HG02981 (cell line): ENCODE measurements around the gene AP5B1.

Experiments used
- ATAC-seq: cut with Tn5 transposase; IDR thresholded peaks from one replicate; pipeline ENCODE4 v1.9.1; 2021; ENCODE audit warnings: mild to moderate bottlenecking, moderate library complexity; ENCODE audit not compliant: unreplicated experiment

AP5B1 gene, protein sequence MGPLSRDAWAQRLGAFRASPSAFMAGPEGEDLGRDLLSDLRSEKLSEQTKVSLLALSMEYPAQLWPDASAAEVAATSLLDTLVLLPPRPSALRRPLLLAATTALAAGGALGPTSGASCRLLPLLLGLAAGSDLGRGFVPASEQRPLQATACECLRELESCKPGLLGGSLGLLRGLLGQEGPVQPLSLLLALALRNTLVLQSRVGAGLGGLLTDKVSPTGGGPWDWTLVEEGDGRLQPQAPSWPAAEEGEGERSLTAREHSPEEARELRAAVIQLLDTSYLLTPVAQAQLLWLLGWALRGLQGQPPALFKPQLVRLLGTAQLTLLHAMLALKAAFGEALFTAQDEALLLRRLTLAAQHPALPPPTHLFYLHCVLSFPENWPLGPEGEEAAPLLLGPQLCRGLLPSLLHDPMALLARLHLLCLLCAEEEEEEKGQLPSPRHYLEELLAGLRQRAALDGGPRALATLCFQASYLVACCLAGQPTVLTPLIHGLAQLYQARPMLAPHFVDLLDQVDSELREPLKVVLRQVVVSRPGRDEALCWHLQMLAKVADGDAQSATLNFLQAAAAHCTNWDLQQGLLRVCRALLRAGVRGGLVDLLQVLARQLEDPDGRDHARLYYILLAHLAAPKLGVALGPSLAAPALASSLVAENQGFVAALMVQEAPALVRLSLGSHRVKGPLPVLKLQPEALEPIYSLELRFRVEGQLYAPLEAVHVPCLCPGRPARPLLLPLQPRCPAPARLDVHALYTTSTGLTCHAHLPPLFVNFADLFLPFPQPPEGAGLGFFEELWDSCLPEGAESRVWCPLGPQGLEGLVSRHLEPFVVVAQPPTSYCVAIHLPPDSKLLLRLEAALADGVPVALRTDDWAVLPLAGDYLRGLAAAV

DNA sequence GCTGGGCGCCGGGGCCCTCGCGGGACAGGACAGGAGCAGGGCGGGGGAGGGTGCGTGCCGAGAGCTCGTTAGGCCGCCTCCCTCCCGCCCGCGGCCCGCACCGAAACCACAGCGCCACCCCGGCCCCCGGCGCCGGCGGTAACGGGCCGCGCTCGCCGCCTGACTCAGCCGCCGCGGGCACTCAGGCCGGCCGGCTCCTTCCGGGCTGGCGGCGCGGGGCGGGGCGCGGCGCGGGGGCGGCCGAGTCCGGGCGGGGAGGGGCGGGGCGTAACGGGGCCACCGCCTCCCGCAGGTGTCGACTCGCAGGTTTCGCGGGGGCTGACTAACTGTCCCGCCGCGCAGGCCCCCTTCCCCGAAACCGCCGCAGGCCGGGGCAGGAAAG lies at the start of gene AP5B1:
AP5B1 (minus strand) TSS at position 207 of the 382 bp plus-strand sequence. CDS start 385 bp downstream, outside the sequence.
- peak; percentile 50 for ATAC-seq

DNA sequence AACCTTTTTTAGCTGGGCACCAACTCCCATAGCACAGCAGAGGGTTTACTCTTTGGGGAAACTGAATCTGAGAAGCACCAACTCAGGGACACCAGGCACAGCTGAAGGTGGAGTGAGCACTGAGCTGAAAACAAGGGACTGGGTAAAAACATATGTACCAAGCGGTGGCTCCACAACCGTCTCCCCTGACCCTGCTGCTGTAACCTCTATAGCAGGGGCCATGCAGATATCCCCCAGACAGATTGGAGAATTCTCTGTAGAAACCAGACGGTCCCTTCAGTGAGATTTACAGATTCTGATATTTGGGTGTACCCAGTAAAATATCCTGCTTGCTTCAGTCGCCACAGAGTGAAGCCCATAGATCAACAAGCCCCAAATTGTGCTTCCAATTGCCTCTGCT lies 48.7 kb upstream of the AP5B1 start:
- no peak for ATAC-seq

DNA sequence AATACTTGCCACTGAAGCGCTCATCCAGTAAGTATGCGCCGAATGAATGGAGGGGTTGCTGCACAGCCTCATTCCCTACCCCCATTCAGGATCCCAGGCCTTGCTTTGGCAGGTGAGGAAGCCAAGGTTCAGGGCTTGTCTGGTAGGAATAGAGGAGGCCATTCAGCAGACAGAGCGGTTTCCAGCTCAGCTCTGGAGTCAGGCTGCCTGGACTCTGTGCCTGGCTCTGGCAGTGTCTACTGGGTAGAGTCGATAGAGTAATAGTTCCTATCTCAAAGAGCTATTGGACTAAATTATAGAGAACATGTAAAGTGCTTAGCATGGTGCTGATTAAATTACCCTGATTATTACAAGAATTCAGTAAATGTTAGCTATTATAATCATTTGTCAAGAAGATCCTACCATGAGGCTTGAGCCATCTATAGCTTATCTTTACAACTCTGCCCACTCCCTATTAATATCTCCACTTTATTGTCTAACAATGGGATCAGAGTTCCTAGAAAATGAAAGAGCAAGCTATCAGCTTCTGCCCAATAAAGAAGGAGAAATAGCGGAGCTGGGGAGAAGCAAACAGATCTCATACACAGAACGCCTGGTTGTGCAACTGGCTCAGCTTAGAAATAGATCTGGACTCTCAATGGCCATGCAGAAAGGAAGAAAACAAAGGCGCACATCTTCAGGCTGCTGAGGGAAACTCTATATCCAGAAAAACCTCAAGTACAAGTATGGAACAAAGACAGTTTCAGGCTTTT lies 46.4 kb upstream of the AP5B1 start:
- ATAC-seq: no peak

DNA sequence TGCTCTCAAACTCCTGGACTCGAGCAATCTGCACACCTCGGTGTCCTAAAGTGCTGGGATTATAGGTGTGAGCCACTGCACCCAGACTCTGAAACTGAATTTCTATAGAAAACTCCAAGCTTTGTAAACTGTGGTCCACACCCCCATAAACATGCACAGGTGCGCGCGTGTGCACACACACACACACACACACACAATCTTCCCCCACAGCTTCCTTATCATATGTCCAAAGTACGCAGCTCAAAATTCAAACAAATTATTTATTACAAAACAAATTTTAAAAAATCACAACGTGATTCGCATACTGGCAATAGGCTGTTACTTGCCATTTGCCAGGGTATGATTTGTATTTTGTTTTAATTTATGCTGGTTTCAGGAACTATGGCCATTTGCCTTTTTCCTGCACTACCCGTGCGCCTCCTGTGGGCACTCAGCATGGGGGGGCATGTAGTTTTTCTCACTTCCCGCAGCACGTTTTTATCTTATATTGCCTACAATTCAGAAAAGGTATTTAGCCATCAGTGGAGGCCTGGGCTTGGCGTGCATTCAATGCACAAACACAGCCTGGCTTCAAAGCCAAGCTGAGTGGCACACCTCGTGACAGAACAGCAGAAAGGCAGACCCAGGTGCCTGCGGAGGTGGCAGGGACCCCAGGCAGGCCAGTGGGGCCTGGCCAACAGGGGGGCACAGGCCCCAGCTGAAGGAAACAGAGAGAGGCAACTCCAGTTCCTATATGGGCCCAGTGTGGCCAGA lies 42.2 kb upstream of the AP5B1 start:
- no peak for ATAC-seq

DNA sequence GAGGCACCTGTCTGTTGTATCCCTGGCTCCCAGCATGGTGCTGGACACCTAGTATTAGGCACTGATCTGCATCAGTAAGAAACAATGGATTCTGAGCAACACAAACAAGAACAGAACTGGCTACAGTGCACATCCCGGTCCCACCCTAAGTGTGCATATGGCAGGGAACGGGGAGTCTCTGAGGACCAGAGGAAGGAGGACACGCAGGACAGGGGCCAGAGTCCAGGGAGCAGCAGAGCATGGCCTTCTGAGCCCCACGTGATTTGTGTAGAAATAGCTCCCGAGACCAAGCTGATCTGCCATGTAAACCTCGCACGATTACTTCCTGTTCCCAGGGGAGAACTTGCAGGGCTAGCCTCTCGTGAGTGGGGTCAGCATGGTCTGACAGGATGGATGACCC lies 40.3 kb upstream of the AP5B1 start:
- ATAC-seq: no peak

DNA sequence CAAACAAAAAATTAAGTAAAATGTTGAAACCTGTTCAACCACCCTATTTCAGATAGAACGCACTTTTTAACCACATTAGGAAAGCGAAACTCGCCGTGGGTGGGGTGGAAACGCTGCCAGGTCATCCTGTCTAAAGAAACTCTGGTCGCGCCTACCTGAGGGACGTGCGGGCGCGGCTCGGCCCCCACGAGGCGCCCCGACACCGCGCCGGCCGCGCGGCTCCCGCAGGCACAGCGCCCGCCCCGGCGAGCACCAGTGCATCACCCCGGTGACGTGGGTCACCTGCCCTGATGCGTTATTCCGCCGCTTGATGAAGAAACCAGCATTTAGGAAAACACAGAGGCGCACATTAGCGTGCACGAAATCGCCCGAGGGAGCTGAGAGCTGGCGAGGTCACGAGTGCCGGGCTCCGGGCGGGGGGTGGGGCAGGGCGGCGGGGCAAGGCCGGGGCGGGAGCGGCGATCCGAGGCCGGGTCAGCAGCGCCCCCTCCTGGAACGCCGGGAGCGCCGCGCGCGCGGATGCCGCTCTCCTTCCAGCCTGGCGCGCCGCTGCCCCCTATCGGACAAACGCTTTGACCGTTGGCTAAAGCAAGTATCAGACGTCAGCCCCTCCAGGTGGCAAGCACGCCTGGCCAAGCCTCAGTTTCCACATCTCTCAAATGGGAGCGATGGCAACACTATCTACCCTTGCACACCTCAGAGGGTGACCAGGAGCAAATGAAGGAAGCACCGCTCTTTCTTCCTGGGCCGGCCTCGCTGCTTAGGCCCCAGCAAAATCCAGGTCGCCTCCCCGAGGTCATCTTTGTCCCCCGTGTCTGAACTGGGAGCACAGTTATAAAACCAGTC lies 37.3 kb upstream of the AP5B1 start:
- ATAC-seq: peak; percentile 69

DNA sequence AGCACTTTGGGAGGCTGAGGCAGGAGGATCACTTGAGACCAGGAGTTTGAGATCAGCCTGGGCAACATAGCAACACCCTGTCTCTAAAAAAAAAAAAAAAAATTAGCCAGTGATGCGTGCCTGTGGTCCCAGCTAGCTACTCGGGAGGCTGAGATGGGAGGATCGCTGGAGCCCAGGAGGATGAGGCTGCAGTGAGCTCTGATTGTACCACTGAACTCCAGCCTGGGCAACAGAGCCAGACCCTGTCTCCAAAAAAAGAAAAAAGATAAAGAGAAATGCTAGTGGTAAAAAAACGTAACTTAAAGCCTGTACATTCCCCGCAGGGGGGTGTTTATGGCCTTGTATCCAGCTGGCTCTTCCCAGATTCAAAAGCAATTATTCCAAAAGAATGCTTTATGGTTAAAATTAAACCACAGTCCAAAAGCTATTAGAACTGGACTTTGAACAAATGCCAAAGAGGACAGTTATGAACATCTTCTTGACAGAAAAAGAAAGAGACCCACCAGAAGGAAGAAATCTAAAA lies 36.6 kb upstream of the AP5B1 start:
- no peak for ATAC-seq

DNA sequence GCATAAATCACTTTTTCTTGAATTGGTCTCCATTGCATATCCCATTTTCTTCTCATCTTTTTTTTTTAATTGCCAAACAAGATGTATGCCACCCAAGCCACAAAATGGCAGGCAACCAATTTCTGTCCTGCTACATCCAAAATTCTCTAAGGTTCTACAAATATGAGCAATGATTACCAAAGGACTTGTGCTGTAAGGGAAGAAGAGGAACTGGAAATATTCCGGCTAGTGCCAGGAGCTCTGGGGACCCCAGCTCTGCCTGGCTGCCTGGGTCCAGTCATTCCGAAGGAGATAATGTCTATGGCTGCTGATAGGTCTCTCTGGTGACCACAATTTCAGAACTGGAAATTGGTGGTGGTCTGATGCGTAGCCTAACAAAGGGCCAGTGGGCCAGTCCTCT lies 35.9 kb upstream of the AP5B1 start:
- ATAC-seq: no peak

DNA sequence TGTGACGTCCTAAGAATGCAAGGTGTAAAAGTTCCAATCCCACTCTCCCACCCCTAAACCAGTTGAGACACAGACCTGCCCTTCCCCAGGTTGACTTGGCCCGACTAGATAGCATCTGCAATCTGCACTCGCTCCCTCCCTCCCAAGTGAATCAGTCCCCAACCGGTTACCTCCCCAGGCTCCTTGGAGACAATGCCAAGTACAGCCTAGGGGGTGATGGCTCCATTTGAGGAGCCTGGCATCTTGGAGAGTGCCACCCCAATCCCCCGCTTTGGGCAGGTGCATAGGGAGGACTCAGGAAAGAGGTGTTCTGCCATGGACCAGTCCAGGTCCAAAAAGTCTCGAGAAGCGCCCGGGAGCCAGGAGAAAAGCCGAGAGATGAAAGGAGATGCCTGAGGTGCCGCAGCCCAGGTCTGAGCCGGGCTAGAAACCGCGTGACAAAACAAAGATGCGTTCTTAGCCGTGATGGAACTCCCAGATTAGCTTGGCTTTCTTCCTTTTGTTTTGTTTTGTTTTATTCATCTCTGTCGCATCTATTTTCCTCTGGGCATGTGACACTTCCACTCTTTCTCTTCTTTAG lies 34.3 kb upstream of the AP5B1 start:
- ATAC-seq: no peak

DNA sequence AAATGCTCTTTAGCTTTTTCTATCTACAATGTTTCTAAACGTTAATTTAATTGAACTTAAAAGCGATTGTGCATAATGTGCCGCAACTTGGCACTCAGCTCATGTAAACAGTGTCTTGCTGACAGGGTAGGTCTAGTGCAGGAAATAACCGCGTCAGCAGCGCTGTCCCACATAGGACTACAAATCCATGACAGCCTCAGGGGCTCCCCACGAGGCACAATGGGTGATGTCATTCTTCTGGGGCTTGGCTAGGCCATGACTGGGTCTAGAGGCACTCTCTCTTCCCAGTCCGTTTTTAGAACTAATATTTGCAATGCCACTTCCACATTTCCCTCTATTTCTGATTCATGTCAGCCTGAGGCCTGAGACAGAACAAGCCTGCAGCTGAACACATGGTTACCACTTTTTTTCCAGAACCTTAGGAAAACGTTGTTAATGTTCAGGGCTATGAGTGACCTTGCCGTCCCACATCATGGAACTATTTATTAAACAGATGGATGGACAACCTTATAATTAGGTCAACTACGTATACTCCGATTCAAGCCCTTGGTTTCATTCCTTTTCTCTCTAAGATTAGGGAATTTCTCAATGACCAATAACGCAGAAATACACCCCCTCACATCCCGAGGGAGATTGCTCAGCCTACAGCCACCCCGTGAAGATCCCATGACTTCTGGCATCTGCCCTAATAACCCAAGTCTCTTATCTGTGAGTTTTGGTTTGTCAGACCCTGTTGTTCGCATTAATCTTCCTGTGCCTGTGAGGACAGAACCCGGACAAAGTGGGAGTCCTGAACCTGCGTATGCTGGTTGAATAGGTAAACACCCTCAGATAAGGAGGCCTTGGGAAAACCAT lies 33.6 kb upstream of the AP5B1 start:
- ATAC-seq: no peak

DNA sequence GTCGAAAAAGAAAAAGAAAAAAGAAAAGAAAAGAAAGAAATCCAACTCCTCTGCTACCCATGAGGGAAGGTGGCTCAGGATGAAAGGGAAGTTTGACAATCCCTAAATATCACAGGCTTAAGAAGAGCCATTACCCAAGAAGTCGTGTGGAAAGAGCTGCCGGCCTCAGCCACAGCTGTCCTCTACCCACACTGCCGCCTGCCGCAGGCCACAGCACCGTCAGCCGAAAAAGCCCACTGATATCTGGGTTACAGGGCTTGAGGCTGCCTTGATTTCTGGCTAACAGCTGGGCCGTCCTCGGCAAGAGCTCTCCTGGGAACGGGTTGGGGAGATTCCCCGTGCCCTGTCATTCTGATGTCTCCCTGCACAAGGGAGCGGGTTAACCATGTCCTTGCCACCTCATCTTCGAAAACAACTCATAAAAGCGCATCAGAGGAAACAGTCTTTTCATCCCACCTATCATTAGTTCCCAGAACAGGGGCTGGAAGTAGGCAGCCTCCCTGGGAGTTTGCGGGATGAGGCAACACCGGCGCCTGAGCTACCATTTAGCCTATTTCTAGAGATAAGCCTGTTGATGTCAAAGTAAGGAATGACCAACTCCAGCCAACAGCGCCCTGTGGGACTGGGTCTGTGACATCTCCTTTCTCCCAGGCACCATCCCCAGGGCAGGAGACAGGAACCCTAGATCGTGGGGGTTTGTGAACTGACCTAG lies 31.1 kb upstream of the AP5B1 start:
- ATAC-seq: no peak

DNA sequence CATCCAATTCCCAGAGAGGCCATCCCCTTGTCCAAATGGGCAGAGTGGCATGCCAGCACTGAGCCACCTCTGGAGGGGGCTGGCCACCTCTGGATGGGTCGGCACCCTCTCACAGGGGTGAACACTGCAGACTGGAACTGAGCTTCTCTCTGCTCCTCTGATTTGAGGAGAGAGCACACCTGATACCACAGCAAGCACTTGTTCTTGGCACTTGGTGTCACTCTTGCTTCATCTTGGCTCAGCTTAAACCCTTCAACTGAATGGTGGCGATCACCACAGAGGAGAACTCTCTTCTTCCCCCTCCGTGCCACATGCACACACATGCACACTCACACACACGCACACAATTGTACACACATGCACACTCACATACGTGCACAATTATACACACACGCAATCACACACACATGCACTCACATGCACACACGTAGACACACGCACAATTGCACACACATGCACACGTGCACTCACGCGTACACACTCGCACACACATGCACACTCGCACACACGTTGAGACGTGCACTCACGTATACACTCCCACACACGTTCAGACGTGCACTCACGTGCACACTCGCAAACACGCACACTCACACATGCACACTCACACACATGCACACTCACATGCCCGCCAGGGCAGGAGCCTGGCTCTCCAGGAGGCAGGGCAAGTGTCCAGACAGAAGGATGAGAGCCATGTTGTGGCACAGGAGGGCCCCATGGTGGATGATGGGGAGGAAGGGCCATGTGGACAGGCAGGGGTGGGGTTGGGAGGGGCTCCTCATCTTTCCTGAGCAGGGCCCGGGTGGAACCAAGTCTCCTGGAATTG lies 29.5 kb upstream of the AP5B1 start:
- no peak for ATAC-seq

DNA sequence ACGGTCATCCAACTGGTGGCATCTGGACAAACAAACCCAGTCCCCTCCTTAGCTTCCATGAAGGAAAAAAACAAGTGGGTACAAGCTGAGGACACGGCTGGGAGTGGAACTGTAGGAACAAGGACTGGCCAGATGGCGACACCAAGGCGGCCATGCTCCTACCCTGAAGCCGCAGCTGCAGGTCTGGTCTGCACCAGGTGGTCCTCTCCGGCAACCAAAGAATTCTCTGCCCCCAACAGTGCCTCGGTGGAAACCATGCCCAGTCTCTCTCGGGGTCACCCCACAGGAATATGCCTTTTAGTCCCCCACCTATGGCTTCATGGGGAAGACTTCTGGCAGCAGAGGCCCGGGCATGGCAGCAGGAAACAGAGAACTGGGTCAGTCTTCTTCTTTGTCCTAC lies 28.7 kb upstream of the AP5B1 start:
- no peak for ATAC-seq

DNA sequence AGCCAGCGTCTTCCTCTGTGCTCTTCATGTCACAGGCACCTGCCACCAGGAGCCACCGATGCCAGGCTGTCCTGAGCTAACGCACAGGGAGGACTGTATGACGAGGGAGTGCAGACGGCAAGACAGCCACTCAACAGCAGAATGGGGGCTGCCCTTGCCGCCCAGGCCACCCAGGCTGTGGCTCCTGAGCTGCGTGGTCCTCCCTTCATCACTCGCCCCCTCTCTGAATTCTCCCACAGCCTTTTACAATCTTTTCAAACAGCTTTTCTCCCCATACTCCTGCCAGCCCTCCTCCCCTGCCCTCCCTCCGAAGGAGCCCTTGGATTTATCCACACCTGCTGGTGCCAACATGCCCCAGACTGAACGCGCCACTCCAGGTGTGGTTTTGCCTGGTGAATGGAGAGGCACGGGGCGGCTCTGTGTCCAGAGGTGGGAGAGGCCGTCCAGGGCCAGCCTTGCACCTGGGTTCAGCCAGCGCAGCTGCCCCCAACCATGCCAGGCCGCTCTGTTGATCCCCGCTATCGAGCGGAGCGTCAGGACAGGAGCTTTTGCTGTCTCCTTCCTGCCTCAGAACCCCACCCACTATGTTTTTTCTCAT lies 28.1 kb upstream of the AP5B1 start:
- no peak for ATAC-seq

DNA sequence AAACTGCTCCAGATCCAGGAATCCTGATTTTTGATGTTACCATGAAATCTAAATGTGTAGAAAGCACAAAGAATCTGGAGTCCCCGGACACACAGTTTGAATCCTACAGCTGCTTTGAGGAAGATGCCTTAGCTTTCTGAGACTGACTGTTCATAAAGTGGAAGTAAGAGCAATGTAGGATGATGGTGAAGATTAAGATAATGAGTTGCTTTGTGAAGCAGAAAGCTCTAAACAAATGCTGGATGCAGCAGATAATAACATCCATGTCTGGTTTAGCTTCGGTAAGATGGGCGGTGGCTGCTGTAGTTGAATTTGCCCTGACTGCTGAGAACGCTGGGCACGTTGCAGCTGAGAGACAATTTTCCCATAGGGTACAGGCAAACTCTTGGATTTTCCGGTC lies 26.2 kb upstream of the AP5B1 start:
- ATAC-seq: no peak

DNA sequence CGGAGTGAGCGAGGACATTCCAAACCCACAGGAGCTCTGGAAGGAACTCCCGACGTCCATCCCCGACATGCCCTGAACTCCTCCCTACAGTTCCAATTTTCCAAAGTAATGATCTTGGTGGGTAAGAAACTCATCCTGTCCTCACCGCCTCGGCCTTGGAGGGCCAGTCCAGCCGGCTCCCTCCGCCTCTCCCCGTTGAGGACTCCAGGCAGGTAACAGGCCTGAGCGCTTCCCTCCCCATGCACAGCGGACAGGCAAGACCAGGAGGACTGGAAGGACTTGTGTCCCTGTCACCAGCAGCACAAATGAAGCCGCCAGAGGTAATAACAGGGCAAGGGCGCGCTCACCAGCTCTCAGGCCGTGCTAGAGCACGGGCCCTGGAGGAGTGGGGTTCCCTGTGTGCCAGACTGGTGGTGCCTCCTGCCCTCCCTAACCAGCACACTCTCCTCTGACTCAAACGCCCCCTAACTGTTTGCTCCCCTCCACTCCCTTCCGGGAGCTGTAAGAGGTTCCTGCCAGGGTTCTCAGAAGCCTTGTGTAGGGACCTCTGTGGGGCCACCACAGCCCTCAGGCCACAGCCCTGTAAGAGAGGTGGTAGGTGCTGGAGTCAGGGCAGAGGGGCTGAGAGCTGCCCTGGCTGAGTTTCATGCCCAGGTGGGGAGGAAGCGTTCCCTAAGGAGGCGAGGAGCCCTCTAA lies 23.2 kb upstream of the AP5B1 start:
- no peak for ATAC-seq
